ENCODE results near the gene MTX1.

GRCh38 chr1:155210314-155211104 is 2.0 kb downstream of the MTX1 start:
- no peak for TF ChIP-seq POLR2A (IDR thresholded peaks at IDR 0.05)
- no peak for TF ChIP-seq CTCF (IDR thresholded peaks at IDR 0.05)

Data from tibial nerve (tissue), 3 donors.